ENCODE measurements around the gene UGT8.

DNA sequence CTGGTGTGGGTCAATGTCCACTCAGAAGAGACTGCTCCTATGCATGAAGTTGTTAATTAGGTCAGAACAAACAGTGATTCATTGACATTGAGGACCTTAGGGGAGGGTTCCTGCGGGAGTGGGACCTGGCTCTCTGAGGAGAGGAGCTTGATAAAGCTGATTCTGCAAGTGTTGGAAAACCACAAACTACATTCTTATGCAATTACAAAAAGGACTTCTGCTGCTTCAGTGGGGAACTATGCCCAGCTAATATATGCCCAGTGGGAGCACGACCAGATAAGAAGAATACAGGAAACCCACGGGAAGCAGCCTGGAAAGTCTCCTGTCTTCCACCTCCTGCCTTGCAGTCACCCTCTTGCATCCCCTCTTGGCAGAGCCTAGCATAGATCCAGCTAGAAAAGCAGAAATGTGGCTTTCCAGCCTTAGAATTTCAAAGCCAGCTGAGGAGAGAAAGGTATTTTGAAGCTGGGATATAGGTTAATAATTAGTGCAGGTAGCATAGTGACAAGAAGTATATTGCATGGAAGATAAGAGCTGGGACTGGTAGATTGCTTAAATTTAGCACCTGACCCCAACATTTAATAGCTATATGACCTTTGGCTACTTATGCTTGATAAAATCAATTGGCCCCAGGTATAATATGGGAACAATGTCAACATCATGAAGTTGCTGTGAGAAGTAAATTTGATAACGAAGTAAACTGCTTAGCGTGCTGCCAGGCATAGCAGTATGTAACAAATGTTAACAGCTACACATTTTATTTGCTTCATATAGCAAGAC, 34.9 kb upstream of the UGT8 start:
- TF ChIP-seq EZH2phosphoT487 (IDR thresholded peaks at IDR 0.05) (no peak), CTCF (IDR thresholded peaks at IDR 0.05) (no peak), EZH2 (IDR thresholded peaks at IDR 0.05) (no peak)

Measured in neural progenitor cell (in vitro differentiated cells).